Measurements from ENCODE around the gene RDH11.
"Not testable (repeated sequence)": the region's sequence is repeated elsewhere in the genome, so short reads cannot be mapped to it uniquely, and the experiment has no call there.

Gene RDH11

DNA sequence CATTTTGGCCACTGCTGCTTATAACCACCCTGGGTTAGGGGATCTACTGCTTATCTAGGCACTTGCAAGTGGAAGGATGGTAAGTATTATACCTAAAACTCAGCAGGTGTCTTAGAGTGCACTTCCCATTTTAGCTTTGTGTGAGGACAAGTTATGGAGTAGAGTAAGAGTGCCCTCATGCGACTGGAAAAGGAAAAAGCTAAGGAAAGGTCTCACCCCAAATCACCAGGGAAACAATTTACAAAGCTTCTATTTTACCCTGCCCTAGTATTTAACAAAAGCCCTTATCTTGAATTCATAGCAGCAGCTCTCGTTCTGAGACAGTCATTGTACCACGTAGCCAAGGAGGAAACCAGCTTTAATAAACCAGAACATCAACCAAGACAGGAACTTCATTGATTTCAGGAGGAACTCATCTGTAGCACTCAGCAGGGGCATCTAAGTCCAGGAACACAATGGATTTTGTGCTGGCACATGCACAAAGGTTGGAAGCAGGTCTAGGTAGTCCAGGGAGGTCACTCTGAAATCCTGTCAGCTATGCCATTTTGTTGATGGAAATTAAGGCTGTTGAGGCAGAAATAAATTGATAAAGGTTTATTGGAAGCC lies 9.0 kb upstream of the RDH11 start:
- in situ Hi-C loops (cut with HindIII; ENCODE audit: low sequenced_read_pairs): no loop called here

DNA sequence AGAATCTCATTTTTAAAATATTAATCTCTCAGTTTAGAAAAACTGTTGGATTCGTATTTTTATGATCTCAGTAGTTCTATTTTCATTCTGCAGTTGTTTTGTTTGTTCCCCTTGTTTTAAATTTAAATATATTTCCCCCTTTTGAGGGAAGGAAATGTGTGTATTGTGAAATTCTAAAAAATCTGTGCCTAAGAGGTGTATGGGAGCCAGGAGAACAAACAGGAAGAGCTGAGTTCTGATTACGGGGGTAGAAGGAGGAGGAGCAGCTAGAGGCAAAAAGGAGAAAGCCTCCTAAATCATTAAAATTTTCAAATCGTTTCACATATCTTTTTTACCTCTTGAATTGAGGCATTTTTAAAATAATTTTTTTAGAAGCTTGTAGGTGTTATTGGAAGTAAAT lies 8.4 kb upstream of the RDH11 start:
- in situ Hi-C loops (cut with HindIII; ENCODE audit: low sequenced_read_pairs): no loop called here

GRCh38 chr14:67701492-67701891 lies 5.9 kb upstream of the RDH11 start, which contains the start of gene RDH12:
Gene RDH12 (plus strand): TSS chr14:67701886. CDS start chr14:67722643, 20,757 bp downstream.
- in situ Hi-C loops (cut with HindIII; ENCODE audit: low sequenced_read_pairs): not testable (repeated sequence)

- in situ Hi-C loops (cut with HindIII; ENCODE audit: low sequenced_read_pairs): no loop called here
Observed at GRCh38 chr14:67698179-67698578, 2.6 kb upstream of the RDH11 start.

DNA sequence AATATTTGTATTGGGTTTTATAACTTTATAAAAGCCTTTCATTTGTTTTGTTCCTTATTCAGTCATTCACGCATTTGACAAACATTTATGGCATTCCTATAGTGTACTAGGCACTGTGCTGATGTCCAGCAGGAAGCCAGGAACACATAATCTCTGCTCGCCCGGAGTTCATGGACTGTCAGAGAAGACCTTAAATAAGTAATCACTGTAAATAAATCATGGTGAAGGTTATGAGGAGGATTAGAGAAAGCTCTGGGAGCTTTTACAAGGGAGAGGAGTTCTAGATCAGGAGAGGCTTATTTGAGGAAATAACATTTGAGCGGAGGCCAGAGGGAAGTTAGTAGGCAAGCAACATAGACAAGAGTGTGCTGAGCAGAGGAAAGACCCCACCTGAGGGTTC lies 1.4 kb upstream of the RDH11 start:
- in situ Hi-C loops (cut with HindIII; ENCODE audit: low sequenced_read_pairs): no loop called here

DNA sequence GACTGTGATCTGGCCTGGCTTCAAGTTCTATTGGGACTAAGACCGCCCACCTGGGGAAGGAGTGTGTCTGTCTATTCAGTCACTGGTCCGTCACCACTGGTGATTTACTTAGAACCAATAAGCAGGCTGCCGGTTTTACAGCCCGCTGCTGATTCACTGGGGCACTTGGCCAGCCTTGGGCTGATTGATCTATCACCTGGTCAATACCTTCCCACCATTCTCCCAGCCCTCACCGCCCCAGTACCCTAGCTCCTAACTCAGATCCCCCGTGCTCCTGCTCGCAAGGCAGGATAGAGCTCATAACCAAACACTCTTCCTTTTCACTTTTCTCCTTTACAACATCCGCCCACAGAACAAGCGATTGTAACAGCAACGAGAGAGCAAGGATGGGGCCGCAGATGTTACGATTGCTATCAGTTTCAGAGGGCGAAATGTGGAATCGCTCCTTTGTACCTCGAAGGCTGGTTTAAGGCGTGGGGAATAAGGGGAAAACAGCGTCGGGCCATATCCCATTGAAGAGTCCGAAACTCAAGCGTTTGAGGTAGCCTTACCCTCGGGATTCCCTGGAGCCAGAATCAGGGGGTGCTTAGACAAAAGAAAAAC lies 672 bp downstream of the RDH11 start:
- in situ Hi-C loops (cut with HindIII; ENCODE audit: low sequenced_read_pairs): no loop called here

DNA sequence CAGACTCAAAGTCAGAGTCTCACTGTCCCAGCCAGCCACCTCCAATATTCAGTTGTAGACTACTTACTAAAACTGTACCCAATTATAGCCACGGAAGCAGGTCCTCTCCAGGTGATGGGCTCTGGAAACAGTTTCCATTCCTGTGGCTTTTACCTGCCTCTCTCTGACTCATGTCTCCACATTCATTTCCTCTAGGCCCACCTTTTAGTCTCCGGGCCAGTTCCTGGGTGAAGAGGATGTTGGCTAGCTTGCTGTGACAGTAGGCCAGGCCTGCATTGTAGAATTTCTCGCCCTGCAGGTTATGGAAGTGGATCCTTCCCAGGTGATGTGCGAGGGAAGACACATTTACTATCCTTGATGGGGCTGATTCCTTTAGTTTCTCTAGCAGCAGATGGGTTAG lies 5.6 kb downstream of the RDH11 start:
- in situ Hi-C loops (cut with HindIII; ENCODE audit: low sequenced_read_pairs): no loop called here

DNA sequence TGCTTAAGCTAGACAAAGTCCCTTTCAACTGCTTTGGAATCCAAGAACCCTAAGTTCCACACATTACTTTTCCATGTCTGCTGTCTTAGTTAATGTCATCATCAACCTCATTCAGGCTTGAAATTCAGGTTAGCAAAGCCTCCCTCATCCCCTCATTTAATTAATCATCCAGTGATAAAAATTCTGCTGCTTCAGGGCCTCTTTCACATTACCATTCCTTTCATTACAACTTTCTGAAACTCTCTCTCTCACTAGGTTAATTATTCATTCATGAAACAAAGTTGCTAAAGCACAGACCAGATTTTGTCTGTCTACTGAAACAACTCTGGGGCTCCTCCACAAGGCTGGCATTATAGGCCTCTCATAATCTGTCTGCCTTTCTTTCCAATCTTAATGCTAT lies 11.7 kb downstream of the RDH11 start:
- in situ Hi-C loops (cut with HindIII; ENCODE audit: low sequenced_read_pairs): no loop called here

GRCh38 chr14:67680941-67681340 lies 14.6 kb downstream of the RDH11 start:
- in situ Hi-C loops (cut with HindIII; ENCODE audit: low sequenced_read_pairs): no loop called here

DNA sequence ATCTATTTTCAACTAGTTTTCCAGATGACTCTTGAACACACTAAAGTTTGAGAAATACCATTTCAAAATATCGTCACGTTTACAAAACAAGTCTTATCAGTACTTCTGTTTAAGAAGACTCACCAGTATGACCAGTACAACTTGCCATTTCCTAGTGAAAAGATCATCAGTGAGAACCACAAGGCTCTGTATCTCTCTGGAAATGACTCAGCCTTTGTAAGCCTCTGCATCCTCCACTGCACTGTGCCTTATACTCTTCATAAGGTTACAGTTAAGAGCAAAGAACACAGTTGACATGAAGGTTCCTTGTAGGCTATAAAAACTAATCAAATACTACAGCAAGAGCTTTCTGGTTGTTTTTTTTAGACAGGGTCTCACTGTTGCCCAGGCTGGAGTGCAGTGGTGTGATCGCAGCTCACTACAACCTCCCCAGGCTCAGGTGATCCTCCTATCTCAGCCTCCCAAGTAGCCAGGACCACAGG lies 15.4 kb downstream of the RDH11 start:
- in situ Hi-C loops (cut with HindIII; ENCODE audit: low sequenced_read_pairs): no loop called here

DNA sequence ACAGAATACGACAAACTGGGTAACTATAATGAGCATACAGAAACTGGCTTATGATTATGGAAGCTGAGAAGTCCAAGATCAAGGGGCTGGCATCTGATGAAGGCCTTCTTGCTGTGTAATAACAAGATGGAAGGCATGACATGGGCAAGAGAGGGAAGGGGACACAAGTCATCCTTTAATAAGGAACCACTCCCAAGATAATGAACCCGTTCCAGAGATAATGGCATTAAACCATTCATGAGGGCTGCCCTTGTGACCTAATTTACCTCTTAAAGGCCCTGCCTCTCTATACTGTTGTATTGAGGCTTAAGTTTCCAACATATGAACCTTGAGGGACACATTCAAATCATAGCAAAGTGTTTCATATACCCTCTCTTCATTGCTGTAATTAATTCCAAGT lies 16.6 kb downstream of the RDH11 start:
- in situ Hi-C loops (cut with HindIII; ENCODE audit: low sequenced_read_pairs): no loop called here

GRCh38 chr14:67675219-67675582 lies 20.4 kb downstream of the RDH11 start:
- in situ Hi-C loops (cut with HindIII; ENCODE audit: low sequenced_read_pairs): no loop called here

GRCh38 chr14:67674480-67675218 lies 20.9 kb downstream of the RDH11 start, which contains the start of gene VTI1B:
Gene VTI1B (minus strand): TSS chr14:67674632. CDS start chr14:67674489, 143 bp downstream.
- in situ Hi-C loops (cut with HindIII; ENCODE audit: low sequenced_read_pairs): no loop called here

DNA sequence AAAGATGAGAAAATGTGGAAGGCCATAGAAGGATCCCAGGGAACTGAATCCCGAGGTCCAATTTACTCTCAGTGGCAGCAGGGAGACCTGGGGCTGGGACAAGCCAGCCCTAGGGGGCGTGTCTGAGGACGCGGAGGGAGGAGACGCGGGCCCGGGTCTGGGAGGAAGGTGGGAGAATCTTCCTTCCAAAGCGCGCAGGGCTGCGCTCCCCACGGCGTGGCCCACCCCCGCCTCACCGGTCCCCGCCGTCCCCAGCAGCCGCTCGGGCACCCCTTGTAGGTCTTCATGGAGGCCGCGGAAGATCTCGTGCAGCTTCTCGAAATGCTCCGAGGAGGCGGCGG lies 21.5 kb downstream of the RDH11 start:
- in situ Hi-C loops (cut with HindIII; ENCODE audit: low sequenced_read_pairs): no loop called here

DNA sequence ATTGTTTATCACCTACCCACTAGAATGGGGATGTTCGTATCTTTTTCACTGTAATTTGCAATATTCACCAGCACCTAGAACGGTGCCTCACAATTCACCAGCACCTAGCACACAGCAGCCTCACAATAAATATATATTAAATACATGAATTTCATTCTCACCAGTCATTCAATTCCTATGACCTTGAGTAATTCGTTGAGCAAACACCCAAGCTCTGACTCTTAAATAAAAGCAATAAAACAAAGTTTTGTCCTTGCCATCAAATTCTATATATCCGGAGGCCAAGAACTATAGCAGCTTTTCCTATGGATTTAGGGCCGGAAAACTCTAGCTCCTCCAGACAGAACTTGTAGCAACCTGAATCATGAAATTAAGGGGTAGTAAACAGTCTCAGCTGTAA lies 22.1 kb downstream of the RDH11 start:
- in situ Hi-C loops (cut with HindIII; ENCODE audit: low sequenced_read_pairs): no loop called here

GRCh38 chr14:67668559-67668958 lies 27.0 kb downstream of the RDH11 start:
- in situ Hi-C loops (cut with HindIII; ENCODE audit: low sequenced_read_pairs): no loop called here

GRCh38 chr14:67666750-67667449 lies 28.7 kb downstream of the RDH11 start:
- in situ Hi-C loops (cut with HindIII; ENCODE audit: low sequenced_read_pairs): no loop called here

DNA sequence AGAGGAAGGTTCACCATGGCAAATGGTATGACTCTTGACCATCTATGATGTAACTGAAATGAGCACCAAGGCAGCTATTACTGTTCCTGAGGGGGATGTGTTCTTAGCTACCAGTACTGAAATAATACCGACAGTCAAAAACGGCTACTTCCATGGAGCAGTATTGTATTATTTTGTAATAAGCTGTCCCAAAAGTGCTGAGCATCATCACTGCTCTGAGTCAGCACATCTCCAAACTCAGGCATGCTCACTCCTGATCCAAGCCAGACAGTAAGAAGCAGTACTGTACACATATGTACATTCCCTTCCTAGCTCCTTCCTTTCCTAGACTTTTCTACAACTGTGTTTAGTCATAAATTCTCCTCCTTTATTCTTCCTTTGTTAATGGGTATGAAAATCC lies 29.7 kb downstream of the RDH11 start:
- in situ Hi-C loops (cut with HindIII; ENCODE audit: low sequenced_read_pairs): no loop called here

DNA sequence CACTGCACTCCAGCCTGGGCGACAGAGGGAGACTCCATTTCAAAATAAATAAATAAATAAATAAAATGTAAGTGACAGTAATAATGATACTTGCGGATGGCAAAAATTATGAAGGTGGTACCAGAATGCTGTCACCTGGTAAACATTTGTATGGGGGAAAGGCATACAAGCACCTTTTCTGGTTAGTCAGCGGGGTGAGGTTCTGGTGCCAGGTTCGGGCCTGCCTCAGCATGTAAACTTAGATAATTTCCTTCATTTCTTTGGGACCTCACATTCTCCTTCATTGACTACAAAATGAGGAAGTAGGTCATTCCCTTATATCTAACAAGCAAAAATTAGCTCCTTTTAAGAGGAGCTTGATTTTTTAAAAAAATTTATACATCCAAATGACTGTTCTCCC lies 31.9 kb downstream of the RDH11 start:
- in situ Hi-C loops (cut with HindIII; ENCODE audit: low sequenced_read_pairs): no loop called here

DNA sequence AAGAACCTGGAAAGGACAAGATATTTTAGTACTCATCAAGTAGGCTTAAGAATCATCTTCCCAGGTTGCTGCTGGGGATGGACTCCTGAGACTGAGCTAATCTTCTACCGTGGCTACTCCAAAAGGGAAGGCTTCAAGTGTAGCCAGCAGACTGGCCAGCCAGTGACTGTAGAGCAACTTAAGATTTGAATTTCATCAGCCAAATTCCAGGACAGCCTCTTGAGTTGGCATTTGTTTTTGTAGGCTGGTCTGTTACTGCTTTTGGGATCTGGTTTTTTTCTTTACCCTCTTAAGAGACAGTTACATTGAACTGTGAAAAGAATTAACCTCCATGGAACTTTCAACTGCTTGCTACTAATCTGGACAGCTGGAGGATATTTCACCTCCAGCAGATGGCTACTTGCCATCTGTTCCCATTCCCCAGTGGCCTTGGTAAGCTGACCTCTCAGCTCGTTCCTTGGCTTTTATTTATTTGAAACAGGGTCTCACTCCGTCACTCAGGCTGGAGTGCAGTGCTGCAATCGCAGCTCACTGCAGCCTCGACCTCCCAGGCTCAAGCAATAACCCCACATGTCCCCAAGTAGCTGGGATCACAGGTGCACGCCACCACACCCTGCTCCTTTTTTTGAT lies 41.8 kb downstream of the RDH11 start:
- in situ Hi-C loops (cut with HindIII; ENCODE audit: low sequenced_read_pairs): no loop called here

DNA sequence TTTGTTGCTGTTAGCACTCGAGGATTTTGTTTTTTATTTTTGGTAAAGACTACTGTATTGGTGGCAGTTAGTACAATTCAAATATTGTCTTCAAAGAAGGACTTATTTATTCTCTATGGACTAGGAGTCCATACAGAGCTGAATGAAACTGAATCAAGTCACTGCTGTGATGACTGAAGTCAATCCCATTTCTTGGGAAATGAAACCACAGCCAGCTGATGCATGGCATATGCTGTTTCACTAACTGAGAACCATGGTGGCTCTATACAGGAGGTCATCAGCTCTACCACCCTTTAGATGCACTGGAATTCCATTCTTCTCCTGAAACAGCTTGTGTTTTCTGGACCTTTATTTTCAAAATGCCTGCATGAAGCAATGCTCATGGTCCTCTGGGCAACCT lies 43.4 kb downstream of the RDH11 start:
- in situ Hi-C loops (cut with HindIII; ENCODE audit: low sequenced_read_pairs): no loop called here

Measured in DLD1 (cell line).